Neuron (in vitro differentiated cells): ENCODE data around the gene THOC3.
"Not testable (repeated sequence)": the region's sequence is repeated elsewhere in the genome, so short reads cannot be mapped to it uniquely, and the experiment has no call there.

Source experiments
- H2AFZ ChIP-seq: one replicate; pipeline ENCODE4 v1.6.1; 2013; ENCODE audit warnings: low read depth, mild to moderate bottlenecking, inconsistent platforms, low read length, moderate library complexity
- H3K27me3 ChIP-seq: one replicate; pipeline ENCODE4 v1.6.1; 2013; ENCODE audit warnings: low read length; ENCODE audit not compliant: insufficient read depth
- H3K36me3 ChIP-seq: one replicate; pipeline ENCODE4 v1.6.1; 2013; ENCODE audit warnings: low read length; ENCODE audit not compliant: insufficient read depth
- H3K4me1 ChIP-seq: one replicate; pipeline ENCODE4 v1.6.1; 2013; ENCODE audit warnings: low read length; ENCODE audit not compliant: insufficient read depth
- H3K4me3 ChIP-seq: 2 replicates; pipeline ENCODE4 v1.5.1; 2013; ENCODE audit warnings: mild to moderate bottlenecking, low read length, moderate library complexity
- H3K9me3 ChIP-seq: one replicate; pipeline ENCODE4 v1.6.1; 2013; ENCODE audit warnings: low read length

Gene THOC3

GRCh38 chr5:175921061-175921730, 46.9 kb downstream of the THOC3 start:
- H3K4me3 ChIP-seq: no peak overlapping the region
- no peak overlapping the region for H2AFZ ChIP-seq
- H3K27me3 ChIP-seq: no peaks in the 10 kb centered on the region
- no peaks in the 10 kb centered on the region for H3K9me3 ChIP-seq
- no peaks in the 10 kb centered on the region for H3K36me3 ChIP-seq
- H3K4me1 ChIP-seq: no peaks in the 10 kb centered on the region

GRCh38 chr5:175920231-175920811, 47.8 kb downstream of the THOC3 start:
- no peaks in the 10 kb centered on the region for H3K4me1 ChIP-seq
- H3K9me3 ChIP-seq: no peaks in the 10 kb centered on the region
- H3K36me3 ChIP-seq: no peaks in the 10 kb centered on the region
- no peaks in the 10 kb centered on the region for H3K27me3 ChIP-seq
- no peak overlapping the region for H3K4me3 ChIP-seq
- H2AFZ ChIP-seq: no peak overlapping the region

- not testable (repeated sequence) for H3K9me3 ChIP-seq, H3K4me3 ChIP-seq, H3K27me3 ChIP-seq, H3K4me1 ChIP-seq, H2AFZ ChIP-seq, H3K36me3 ChIP-seq
Observed at GRCh38 chr5:175915066-175916037, 52.8 kb downstream of the THOC3 start.

- not testable (repeated sequence) for H2AFZ ChIP-seq, H3K4me1 ChIP-seq, H3K36me3 ChIP-seq, H3K4me3 ChIP-seq, H3K9me3 ChIP-seq, H3K27me3 ChIP-seq
Observed at GRCh38 chr5:175913835-175914672, 54.1 kb downstream of the THOC3 start.

GRCh38 chr5:175910072-175910471, 58.0 kb downstream of the THOC3 start:
- H3K36me3 ChIP-seq, H3K4me3 ChIP-seq, H3K4me1 ChIP-seq, H3K27me3 ChIP-seq, H3K9me3 ChIP-seq, H2AFZ ChIP-seq: not testable (repeated sequence)
